NCI-H146 (cell line): ENCODE results near the gene NANOG.
"Not testable (repeated sequence)": the region's sequence is repeated elsewhere in the genome, so short reads cannot be mapped to it uniquely, and the experiment has no call there.

Source experiments
- DNase-seq: peaks from one replicate; lab custom pipeline; 2025; lab: John Stamatoyannopoulos, UW

Gene NANOG

DNA sequence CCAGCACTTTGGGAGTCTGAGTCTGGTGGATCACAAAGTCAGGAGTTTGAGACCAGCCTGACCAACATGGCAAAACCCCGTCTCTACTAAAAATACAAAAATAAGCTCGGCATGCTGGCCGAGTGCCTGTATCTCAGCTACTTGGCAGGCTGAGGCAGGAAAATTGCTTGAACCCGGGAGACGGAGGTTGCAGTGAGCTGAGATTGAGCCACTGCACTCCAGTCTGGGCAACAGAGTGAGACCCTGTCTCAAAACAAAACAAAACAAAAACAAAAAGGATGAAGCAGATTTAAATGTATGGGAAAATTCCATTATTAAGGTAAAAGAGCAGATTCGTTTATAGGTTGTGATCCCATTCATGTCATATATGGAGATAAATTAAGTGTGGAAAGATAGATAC lies 17.1 kb downstream of the NANOG start:
- not testable (repeated sequence) for DNase-seq

DNA sequence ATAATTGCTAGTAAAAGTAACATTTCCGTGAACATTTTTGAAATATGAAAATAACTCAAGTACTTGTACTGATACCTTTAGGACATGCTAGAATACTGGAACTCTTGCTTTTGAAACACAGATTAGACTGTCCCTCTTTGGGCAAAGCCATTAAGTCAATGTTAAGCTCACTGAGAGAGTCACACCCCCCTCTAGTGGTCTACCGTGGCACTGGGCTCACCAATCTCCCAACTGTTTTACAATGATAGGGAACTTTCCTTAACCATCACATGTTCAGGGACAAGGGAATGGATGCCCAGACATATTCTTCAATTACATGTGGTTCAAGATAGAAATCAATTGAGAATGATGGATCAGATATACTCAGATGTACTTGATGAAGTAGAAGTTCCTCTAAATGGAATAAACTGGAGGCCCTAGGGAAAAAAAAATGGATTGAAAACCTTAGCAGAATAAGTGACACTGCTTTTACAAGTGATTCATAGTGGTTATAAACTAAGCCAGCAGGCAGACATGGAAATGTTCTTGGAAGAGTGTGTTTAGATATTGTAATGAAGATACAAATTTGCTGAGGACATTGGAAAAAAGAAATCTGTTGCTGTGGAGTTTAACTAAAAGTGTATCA lies 17.8 kb downstream of the NANOG start:
- DNase-seq: peak; percentile 19

DNA sequence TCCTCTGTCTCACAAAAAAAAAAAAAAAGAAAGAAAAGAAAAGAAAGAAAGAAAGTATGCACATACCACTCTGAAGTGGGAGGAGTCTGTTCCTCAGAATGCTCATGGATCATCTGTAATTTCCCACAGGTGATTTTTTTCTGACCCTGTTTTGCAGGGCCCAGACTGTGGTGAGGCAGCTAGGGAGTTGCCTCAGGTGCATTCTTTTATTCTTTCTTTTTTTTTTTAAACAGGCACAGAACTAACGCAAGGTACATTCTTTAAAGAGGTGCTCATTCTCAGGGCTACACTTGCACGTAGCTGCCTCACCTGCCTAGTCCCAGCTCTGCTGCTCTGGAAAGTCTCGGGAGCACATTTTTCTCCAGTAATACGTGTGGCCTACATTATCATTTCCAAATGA lies 36.6 kb downstream of the NANOG start:
- DNase-seq: not testable (repeated sequence)

DNA sequence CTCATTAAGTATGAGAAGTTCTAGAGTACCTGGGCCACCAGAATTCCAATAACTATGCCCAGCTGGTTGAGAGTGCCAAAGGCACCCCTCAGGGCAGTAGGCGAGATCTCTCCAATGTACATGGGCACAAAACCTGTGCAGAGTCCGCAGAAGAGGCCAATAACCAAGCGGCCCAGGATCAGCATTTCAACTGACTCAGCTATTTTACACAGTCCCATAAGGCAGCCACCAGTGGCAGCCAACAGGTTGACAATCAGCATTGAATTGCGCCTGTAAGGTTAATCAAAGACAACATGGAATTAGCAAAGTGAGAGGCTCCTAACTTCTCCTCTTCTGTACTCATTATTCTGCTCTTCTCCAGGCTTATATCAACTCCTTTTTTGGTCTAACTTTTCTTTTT lies 40.5 kb downstream of the NANOG start:
- not testable (repeated sequence) for DNase-seq

DNA sequence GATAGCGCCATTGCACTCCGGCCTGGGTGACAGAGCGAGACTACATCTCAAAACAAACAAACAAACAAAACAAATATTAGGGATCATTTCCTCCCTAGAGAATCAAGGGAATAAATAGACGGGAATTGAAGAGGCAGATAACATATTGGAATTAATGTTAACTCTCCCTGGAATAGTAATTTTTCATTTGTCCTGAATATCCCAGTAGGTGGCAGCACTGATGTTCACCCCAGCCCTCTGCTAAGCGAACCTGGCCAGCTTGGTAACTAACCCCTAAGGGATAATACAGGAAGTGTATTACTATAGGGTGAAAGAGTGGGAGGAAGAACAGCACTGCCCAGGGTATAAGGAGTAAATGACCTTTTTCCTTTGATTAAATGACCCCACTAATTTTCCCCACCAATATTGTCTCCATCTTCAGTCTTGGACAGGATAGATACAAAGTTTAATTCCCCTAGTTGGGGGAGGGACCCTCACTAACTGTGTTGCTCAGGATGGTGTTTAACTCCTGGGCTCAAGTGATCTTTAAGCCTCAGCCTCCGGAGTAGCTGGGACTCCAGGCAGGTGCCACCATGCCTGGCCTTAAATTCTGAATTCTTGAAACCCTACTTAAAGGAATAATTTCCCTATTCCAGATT lies 43.0 kb downstream of the NANOG start:
- DNase-seq: no peak

DNA sequence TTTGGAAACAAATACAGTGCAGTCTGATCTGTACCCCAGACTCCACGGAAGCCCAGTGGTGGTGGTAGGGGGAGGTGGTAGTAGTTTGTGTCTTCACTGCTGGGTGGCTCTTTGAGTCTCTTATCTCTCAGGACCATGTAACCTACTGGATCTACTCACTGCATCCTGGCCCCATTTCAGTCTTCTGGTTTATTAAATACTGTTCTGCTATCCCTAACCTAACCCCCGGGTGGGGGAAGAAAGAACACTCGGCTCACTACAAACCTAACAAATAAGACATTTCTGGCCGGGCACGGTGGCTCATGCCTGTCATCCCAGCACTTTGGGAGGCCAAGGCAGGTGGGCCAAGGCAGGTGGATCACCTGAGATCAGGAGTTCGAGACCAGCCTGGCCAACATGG lies 44.0 kb downstream of the NANOG start:
- DNase-seq: not testable (repeated sequence)

DNA sequence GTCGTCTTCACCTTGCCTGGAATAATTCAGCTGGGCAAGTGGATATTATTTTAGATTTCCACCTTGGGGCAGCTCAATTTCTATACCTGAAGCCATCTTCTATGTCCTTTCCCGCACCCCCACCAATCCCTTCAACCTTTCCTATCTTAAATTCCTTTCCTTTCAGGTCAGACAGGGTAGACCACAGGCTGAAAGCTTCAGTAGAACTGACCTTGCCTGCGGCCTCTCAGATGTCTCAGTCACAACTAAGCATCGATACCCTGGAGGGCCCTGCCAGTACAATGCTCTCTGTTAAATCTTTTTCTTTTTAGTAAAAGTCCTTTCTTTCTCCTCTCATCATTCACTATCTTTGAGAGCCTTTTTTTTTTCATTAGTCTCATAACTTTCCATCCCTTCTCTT lies 44.6 kb downstream of the NANOG start:
- no peak for DNase-seq

DNA sequence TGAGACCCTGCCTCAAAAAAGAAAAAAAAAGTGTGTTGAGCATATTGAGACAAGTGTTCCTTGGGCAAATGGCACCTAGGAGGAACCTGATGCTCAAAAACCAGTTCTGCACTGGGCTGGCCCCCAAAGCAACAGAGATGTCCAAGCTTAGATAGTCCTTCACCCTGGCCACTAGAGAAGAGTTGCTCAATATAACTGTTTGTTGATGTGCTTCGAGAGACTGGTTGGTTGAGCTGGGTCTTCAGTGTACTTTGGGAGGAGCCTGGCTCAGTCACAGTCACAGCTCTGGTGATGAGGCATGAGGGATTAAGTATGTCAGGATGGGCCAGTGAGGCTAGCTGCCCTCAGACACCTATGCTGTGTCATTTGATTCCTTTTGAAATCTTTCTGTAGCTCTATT lies 45.5 kb downstream of the NANOG start:
- DNase-seq: no peak

DNA sequence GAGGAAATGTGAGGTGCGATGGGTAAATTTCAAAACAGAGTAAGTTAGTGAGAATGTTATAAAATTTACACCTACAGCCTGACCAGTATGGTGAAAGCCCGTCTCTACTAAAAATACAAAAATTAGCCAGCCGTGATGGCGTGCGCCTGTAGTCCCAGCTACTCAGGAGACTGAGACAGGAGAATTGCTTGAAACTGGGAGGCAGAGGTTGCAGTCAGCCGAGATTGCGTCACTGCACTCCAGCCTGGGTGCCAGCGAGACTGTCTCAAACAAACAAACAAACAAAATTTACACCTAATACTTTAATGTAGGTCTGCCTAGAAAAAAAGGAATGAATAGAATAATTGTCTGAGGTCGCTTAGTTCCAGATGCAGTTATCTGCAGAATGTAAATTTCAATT lies 45.9 kb downstream of the NANOG start:
- DNase-seq: no peak

DNA sequence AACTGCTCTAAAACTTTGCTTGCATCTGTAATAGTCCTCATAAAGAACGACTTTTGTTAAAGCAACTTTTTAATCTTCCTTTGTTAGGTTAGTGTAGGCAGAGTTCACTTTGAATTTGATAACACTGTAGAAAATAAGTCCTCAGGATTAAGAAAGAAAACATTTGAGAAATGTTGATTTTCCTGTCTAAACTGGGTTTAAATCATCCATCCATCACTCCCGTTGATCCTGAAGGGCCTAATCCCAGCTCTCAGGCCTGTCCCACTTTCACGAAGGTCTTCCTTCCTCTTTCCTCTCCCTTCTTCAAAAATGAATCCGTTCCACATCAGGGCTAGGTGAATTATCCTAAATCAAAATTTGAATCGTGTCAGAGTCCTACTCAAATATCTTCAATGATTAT lies 46.6 kb downstream of the NANOG start:
- DNase-seq: no peak

DNA sequence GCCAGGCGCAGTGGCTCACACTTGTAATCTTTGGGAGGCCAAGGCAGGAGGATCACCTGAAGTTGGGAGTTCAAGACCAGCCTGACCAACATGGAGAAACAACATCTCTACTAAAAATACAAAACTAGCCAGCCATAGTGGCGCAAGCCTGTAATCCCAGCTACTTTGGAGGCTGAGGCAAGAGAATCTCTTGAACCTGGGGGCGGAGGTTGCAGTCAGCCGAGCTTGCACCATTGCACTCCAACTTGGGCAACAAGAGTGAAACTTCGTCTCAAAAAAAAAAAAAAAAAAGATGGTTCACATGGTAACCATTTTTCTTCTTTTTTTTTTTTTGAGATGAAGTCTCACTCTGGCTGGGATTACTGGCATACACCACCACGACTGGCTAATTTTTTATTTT lies 48.2 kb downstream of the NANOG start:
- DNase-seq: no peak

DNA sequence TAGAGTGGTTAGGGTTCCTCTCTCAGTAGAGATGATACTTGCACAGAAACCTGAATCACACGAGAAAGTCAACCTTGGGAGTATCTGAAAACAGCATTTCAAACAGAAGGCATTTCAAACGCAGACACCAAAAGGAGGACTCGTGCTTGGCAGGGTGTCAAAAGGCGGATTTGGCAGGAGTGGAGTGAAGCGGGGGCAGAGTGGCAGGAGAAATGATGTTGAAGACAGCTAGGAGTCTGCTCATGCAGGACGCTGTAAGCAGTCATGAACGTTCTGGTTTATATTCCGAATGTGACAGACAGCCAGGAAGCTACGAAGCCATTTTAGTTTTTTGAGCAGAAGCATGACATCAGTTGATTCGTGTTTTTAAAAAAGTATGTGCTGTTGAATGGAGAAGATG lies 50.0 kb downstream of the NANOG start:
- not testable (repeated sequence) for DNase-seq

DNA sequence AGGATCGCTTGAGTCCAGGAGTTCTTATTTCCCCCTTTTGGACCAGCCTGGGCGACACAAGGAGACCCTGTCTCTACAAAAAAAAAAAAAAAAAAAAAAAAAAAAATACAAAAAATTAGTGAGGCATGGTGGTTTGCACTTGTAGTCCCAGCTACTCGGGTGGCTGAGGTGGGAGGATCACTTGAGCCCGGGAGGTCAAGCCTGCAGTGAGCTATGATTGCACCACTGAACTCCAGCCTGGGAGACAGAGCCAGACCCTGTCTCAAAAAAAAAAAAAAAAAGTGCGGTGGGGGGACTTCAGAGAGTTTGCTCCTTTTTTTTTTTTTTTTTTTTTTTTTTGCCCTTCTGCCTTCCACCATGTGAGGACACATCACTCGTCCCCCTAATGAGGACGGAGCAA lies 50.6 kb downstream of the NANOG start:
- DNase-seq: not testable (repeated sequence)

DNA sequence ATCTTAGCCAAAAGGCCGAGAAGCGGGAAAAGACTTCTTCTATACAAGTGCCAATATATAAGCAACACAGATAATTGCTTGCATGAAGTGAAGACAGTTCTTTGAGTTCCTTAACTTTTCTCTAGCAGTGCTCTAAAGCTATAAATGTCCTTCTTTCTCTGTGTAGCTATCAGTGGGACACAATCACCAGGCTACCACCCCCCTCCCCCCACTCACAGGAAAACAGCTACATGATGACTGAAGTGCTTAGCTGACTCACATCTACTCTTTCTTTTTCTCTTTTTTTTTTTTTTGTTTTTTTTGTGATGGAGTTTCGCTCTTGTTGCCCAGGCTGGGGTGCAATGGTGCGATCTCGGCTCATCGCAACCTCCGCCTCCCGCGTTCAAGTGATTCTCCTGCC lies 53.2 kb downstream of the NANOG start:
- DNase-seq: not testable (repeated sequence)

DNA sequence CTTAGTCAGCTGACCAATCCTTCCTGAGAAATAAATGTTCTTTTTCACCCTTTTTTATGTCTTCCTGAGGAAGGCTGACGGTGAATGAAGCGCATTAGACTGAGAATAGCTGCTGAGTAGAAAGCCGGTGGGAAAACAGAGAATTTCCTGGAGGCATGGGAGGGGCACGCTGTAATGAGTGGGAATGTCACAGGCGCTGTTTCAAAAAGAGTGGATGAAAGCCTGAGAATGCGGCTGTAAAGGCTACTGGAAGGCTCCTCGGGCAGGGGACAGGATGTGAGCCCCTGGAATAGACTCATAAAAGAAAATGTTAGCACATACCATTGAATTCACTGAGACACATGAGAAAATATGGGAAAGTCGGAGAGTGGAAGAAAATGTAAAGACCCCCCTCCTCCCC lies 53.9 kb downstream of the NANOG start:
- DNase-seq: not testable (repeated sequence)

DNA sequence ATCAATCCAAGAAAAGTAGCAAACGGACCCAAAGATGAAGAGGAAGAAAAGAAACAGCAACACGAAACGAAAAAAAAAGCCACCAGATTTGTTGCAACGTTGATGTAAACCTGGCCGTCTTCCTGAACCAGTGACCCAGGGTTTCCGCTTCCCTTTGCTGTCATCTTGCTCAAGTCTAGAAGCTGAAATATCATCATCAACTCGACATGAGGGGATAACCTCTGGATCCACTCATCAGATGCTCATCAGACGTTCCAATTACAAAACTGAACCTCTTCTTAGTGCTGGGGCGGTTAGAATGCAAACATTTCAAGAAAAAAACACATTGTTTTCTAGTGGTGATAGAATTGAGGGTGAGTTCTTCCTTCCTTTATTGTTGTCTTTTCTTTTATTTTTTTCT lies 54.4 kb downstream of the NANOG start:
- not testable (repeated sequence) for DNase-seq

DNA sequence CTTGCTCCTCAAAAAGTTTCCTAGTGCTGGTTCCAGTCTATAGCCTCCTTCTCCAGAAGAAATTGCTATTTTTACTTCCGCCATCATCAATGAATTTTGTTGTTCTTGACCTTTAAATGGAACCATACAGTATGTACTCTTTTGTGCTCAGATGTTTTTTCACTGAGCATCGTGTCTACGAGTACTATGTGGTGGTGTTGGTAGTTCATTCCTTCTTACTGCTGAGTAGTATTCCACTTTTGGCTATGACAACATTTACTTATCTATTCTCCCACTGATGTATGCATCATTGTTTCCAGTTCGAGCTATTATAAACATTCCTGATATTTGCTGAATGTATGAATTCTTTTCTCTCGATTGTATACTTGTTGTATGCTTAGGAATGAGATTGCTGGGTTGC lies 54.9 kb downstream of the NANOG start:
- DNase-seq: no peak

DNA sequence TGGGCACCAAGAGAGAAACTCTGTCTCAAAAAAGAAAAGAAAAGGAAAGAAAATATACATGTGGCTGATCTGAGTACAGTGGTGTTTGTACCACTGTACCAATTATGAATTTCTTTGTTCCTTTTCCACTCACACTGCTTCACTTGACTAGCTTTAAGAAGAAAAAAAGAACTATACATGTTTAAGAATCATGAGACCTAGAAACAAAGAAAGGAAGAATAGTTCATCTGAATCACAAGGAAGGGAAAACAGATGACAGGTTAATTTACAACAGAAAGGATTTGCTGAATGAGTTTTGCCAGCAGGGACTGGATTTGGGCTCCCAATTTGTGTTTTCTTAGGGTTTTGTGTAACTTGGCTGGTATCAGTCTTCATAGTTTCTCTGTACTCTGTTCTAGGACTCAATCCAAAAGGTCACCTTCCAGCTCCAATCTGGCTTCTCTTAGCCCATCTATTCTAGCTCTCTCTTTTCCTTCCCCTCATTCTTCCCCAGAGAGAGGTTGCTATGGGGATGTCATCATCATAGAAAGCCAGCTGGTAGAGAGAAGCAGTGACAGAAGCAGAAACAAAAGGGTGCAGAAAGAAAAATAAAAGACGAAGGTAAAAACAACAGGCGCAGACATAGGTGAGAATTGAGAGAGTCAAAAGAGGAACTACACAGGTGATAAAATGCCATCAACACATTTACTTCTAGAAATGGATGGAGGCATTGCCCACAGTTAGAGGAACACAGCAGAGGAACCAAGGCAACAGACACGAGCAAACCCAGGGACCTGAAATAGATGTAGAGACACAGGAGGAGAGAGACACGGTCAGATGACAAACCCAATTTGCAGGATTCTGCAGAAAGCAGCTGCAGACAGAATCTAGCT lies 58.3 kb downstream of the NANOG start:
- DNase-seq: not testable (repeated sequence)

DNA sequence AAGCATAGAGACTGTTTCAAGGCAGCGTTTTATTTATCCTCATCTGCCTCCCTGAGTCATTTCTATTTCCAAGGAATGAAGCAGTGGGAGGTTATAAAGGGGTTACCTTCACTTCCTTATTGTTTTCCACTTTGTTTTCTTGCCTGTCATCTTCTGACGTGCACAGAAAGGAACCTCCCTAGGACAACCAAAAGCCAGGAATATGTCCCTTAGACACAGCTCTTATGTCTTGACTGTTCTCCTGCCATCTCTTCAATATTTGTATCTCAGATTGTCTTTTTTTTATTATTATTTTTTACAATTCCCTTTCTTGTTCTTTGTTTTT lies 58.9 kb downstream of the NANOG start:
- not testable (repeated sequence) for DNase-seq
